HG03378 (cell line): Measurements from ENCODE around the gene GPR148.
"Not testable (repeated sequence)": the region's sequence is repeated elsewhere in the genome, so short reads cannot be mapped to it uniquely, and the experiment has no call there.

Experiments
- ATAC-seq: cut with Tn5 transposase; IDR thresholded peaks from one replicate; pipeline ENCODE4 v1.9.1; 2021; ENCODE audit warnings: mild to moderate bottlenecking, moderate library complexity; ENCODE audit not compliant: unreplicated experiment

The GPR148 gene, protein sequence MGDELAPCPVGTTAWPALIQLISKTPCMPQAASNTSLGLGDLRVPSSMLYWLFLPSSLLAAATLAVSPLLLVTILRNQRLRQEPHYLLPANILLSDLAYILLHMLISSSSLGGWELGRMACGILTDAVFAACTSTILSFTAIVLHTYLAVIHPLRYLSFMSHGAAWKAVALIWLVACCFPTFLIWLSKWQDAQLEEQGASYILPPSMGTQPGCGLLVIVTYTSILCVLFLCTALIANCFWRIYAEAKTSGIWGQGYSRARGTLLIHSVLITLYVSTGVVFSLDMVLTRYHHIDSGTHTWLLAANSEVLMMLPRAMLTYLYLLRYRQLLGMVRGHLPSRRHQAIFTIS

DNA sequence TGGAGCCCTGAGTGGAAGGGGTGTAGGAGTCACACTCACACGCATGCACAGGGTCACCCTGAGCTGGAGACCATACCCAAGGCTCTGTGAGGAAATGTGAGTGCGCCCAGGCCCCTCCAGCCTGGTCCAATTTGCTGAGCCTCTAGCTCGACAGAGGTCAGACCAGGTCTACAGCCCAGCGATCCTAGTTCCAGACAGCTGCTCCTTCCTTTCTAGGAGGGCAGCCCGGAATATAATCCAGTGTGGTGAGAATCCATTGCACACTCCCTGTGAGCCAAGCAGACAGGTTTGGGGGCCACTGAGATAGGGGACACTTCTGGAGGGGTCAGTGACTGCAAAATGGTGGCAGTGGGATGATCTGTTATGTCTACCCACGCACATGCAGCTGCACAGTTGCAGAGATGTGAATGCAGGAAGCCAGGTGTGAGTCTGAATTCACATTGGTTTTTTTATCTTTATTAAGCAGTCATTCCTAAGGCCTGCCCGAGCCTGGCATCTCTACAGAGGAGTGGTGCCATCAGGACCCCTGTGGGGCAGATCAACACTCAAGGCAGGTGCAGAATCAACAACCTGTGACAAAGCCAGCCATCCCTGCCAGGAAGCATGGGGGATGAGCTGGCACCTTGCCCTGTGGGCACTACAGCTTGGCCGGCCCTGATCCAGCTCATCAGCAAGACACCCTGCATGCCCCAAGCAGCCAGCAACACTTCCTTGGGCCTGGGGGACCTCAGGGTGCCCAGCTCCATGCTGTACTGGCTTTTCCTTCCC lies at the start of gene GPR148:
GPR148 (plus strand) TSS at position 522 of the 768 bp plus-strand sequence; CDS start at position 604, 82 bp downstream.
- ATAC-seq: no peak

DNA sequence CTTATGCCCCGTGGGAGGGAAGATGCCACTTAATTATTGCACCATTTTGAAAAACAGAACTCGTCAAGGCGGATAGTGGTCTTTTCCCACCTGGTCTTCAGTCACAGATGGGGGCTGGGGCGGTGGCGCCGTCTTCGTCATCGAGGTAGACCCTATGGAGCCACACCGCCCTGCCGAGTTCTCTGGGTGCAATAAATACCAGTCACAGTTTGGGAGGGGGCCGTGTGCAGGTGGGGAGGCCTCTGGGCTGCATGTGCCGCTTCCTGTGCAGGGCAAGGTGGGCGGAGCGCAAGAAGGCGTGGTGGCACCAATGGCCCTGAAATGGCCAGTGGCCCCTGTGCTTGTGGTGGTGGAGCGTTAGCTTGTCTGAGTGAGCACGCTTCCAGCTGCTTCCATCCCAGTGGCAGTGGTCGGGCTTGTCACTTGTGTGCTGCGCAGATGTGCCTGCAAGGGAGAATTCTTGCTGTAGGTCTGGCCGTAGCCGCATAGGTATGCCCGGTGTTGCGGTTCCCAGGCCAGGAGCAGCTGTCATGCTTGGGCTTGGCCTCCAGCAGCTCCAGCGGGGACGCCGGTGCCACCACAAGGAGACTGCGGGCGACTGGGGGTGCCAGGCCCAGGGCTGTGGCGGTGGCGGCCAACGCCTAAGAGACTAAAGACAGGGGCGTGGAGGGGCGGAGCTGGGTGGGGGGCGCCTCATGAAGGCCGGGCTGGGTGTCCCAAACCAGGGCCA lies 36.7 kb upstream of the GPR148 start:
- not testable (repeated sequence) for ATAC-seq

DNA sequence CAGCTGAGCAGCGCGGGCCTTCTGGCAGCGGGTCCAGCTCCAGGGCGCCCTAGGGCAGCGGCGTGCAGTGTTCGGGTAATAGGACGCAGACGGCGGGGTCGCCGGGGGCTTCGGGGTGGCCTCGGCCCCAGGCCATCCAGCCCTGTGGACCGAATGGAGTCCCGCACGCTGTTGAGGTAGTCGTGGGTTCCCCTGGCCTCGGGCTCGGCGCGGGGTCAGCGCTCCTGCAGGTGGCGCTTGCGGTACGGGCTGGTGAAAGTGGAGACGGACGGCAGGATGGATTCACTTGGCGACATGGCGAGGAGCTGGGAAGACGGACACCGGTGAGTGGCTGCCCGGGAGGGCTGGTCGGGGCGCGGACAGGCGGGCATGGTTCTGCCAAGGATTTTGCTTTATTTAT lies 35.4 kb upstream of the GPR148 start:
- not testable (repeated sequence) for ATAC-seq

DNA sequence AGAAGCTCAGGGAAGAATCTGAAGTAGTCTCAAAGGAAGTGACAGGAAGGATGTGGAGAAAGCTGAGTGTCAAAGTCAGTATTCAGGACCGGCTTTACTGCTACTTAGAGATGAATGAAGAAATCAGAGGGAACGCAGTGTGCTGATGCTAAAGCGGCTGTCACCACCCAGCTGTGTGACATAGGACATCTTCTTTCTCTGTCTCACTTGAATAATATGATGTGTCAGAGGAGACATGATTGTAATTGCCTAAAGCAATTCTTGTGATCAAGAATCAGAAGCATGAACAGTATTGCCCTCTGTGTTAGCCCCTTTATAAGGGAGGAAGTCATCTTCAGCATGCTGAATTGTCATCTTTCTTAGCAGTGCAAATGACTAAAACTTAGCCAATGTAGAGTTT lies 25.6 kb upstream of the GPR148 start:
- not testable (repeated sequence) for ATAC-seq

DNA sequence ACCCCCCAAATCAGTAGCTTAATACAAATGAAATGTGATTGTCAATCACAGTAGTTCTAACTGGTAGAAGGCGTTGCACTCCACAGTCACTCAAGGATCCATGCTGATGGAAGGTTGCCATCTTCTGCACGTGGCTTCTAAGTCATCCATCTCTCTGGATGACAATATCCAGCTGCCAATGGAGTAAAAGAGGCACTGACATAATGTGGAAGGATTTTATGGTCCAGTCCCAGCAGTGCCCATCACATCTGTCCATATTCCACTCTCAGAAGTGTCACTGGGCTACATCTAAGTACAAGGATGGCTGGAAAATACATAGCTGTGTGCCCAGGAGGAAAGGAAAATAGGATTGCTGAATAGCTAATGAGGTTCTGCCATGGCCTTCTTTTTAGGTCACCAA lies 14.1 kb upstream of the GPR148 start:
- not testable (repeated sequence) for ATAC-seq

DNA sequence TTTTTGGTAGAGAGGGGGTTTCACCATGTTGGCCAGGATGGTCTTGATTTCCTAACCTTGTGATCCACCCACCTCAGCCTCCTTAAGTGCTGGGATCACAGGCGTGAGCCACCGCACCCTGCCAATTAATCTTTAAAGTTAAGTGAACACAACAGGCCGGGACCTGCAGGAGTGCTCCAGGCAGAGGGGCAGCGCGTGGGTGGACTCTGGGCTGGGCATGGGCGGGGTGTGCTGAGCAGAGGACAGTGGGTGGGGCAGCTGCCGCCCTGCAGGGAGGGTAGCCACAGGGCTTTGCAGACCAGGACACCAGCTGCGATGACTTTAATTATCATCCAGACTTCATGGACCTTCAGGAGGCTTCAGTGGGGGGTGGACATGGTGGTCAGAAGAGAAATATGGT lies 8.8 kb upstream of the GPR148 start:
- no peak for ATAC-seq

DNA sequence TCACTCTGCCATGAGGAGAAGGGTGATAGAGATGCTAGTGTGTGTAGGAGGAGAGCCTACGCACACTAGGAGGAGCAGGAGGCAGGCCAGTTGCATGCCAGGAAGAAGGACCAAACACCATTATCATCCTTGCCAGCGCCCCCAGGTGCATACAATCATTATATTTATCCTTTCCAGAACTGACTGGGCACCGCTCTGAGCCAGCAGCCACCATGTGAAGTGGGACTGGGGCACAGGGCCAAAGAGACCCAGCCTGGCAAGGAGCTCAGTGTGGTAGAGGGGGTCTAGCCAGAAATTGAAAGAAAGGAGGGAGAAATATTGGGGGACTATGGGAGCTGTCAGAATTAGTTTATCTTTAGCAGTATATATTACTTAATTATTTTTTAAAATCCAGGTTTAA lies 8.3 kb upstream of the GPR148 start:
- no peak for ATAC-seq

DNA sequence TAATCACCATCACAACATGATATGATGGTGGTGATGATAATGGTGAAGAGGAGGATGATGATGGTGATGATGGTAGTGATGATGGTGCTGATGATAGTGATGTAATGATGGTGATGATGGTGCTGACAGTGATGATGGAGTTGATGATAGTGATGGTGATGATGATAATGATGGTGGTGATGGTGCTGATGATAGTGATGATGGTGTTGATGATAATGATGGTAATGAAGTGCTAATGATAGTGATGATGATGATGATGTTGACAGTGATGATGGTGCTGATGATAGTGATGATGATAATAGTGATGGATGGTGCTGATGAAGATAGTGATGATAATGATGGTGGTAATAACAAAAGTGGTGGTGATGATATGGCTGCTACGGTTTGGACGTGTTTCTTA lies 4.4 kb upstream of the GPR148 start:
- ATAC-seq: no peak

DNA sequence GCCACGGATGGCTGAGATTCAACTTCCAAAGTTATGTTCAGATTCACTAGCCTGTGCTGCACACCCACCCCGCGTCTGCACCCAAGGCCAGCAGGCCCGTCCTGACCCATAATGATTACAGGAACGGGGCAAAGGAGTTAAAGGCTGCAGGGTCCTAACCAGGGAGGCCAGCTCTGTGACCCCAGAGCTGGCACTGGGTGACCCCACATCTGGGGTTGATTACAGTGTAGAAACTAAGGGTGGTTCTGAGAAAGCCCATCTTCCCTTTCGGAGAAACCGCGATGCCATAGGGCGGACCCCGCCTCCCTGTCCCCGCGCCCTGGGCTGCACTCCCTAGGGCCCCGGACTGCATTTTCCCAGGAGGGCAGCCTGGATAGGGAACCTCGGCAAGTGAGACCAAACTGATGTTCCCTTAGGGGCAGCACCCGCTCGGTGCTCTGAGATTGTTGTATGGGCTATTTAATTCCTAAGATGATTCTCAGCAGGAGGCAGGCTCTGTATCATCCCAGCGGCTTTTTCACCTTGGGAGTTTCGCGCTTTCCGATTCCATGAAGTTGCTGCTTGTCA lies 2.2 kb upstream of the GPR148 start:
- ATAC-seq: peak; percentile 2

DNA sequence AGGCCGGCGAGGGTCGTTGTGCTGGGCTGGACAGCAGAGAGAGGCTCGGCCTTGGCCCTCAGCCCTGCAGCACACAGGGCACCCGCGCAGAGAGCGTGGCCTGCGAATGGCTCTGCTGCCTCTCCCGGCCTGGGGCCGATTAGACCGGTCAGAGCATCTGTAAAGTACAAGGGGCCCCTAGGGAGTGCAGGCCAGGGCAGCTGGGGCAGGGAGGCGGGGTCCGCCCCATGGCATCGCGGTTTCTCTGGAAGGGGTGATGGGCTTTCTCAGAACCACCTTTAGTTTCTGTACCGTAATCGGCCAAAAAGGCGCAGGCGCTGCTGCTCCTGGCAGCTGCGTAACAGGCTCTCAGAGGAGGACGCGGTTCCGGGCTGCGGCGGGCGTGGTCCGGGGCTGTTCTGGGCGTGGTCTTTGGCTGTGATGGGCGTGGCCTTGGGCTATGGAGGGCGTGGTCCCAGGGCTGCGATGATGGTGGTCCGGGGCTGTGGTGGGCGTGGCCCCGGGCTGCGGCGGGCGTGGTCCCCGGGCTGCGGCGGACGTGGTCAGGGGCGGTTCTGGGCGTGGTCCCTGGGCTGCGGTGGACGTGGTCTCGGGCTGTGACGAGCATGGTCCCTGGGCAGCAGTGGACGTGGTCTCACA lies 1.5 kb upstream of the GPR148 start:
- peak; percentile 88 for ATAC-seq

DNA sequence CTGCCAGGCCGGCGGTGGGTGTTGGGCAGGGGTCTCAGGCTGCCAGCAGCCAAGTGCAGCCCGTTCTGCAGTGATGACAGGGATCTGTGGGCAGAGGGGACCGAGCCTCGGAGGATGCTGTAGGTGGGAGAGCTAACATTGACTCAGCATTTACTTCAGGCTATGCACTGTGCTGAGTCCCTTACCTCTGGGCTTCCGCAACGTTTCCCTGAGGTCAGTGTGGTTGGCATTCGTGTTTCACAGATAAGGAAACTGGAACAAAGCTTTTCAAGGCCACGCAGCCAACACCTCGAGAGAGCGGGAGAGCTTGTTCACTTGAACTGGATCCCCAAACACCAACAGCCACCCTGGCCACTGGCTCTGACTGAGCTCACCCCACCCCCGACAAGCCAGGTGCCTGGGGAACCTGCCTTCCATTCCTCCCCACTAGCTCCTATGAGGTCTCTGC lies 839 bp upstream of the GPR148 start:
- ATAC-seq: peak; percentile 31

DNA sequence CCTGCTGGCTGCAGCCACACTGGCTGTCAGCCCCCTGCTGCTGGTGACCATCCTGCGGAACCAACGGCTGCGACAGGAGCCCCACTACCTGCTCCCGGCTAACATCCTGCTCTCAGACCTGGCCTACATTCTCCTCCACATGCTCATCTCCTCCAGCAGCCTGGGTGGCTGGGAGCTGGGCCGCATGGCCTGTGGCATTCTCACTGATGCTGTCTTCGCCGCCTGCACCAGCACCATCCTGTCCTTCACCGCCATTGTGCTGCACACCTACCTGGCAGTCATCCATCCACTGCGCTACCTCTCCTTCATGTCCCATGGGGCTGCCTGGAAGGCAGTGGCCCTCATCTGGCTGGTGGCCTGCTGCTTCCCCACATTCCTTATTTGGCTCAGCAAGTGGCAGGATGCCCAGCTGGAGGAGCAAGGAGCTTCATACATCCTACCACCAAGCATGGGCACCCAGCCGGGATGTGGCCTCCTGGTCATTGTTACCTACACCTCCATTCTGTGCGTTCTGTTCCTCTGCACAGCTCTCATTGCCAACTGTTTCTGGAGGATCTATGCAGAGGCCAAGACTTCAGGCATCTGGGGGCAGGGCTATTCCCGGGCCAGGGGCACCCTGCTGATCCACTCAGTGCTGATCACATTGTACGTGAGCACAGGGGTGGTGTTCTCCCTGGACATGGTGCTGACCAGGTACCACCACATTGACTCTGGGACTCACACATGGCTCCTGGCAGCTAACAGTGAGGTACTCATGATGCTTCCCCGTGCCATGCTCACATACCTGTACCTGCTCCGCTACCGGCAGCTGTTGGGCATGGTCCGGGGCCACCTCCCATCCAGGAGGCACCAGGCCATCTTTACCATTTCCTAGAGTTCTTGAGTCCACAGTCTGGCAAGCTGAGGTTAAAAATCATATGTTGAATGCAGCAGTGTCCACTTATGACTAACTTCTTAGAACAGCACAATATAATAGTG lies 741 bp downstream of the GPR148 start:
- no peak for ATAC-seq

DNA sequence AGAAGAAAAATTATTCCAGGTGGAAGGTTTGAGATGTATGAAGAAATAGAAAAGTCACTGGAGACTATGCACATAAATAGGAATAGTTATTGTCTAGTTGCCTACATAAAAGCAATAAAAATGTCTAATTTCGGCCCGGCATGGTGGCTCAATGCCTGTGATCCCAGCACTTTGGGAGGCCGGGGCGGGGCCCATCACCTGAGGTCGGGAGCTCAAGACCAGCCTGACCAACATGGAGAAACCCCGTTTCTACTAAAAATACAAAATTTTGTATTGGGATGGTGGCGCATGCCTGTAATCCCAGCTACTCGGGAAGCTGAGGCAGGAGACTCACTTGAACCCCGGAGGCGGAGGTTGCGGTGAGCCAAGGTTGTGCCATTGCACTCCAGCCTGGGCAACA lies 3.4 kb downstream of the GPR148 start:
- not testable (repeated sequence) for ATAC-seq

DNA sequence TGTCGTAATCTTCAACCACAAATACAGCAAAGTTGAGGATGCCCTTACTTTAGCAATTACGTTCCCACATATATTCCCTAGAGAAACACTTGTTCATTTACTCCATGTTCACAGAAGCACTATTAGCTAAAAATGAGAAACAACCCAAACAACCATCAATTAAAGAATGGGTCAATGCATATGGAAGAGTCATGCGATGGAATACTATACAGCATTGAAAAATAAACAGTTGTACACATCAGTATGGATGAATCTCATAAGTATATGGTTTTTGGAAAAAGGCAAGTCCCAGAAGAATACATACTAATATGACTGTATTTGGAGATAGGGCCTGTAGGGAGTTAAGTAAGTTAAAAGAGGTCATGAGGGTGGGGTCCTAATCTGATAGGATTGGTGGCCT lies 6.3 kb downstream of the GPR148 start:
- no peak for ATAC-seq

DNA sequence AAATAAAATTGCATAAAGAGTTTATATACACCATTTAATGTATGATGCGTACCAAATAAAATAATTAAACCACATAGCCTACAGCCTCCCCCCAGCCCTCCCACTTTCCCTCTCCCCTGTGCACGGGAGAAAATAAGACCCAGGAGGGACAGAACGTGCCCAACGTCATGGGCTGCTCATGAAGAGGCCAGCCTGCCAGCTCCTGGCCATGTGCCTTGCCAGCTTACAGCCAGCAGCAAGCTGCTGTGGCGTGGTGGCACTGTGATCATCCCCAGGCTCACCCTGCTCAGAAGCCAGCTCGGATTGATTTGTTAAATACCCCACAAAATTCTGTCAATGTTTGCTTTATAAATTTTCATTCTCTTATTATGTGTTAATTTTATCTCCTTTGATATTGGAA lies 7.6 kb downstream of the GPR148 start:
- no peak for ATAC-seq

DNA sequence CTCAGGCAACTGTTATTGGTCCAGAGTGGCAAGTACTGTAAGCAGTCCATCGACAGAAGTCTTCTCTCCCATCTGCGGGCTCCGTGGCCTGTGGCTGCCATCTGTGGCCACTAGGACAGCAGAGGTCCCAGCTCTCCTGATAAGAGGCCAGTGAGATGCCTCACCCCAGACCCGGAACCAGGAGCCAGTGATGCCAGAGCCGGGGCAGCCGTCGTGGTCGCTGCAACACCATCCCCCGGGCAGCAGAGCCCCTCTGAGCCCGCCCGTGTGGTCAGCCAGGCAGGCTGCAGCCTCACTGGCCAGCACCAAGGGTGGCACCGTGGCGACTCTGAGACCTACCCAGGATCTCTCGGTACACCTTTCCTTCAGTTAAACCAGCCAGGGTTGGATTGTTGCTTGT lies 8.7 kb downstream of the GPR148 start:
- no peak for ATAC-seq

DNA sequence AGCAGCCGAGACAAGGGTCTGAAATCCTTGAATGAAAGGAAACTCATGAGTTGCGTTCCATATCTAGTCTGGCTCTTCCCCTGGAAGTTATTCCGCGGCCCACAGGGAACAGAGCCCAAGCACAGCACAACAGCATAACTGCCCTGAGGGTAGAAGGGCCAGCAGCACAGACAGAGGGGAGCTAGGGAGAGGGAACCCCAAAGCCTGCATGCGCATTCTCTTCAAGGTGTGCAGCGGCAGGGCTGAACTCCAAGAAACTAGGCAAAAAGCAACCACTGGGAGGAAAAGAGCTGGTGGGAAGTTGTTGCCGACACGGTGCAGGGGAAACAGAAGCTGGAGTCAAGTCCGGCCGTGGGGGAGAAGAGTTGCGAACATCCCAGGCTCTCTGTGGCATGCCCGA lies 11.8 kb downstream of the GPR148 start:
- no peak for ATAC-seq

DNA sequence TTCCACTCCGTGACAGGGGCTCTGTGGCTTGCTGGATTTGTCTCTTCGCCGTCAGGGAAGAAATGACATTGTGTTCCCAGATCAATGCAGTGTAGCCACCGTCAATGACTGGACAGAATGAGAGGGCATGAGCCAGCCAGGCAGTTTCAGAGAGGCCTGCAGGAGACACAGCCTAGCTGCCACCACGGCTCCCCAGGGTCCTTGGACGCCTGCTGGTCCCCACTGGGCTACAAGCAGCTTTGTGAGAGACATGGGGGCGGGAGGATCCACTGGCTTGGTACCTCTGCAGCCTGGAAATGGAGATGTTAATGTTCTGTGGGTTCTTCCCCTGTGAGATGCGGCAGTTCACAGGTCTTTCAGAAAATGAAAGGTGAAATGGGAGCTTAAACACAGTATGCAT lies 14.4 kb downstream of the GPR148 start:
- ATAC-seq: no peak

DNA sequence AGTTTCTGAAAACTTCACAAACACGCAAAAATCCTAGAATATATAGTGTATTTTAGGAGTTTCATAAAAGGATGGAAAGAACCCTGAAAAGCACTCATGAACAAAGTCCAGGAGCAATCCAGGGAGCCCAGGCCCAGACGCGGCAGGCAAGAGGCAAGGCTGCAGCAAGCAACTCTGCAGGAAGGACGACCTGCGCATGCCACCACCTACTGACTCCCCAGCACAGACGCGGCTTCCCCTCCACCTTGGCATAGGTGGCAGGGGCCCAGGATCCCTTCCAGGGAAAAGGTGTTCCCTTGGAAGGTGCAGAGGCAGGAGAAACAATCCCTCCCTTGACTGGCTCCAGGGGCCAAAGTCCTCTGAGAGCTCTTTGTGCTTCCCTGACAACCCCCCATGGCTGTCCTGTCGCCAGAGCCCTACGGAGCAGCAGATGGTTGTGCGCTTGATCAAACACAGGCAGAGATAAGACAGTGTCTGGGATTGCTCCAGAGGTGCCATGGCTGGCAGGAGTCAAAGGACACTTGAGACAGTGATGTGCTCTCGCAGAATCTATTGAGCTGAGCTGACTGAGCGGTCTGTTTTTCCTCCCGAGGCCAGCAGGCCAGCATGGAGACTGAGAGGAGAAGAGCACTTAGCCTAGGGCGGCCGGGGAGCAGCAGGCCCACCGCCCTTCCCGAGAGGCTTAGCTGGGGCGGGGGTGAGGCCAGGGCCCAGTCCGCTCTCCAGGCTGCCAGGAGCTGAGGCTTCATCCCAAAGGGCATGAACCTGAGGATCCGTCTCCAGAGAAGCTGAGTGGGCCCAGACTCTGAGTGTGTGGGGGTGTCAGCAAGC lies 15.6 kb downstream of the GPR148 start:
- no peak for ATAC-seq
